ENCODE data around the gene GABRQ.
"Not testable (repeated sequence)": the region's sequence is repeated elsewhere in the genome, so short reads cannot be mapped to it uniquely, and the experiment has no call there.

The GABRQ gene

GRCh38 chrX:152658302-152658701 lies 20.6 kb downstream of the GABRQ start:
- DNase-seq (ENCODE audit: low spot score), result no peak

- no peak for DNase-seq (ENCODE audit: low spot score)
Measured at GRCh38 chrX:152663086-152663485, 25.4 kb downstream of the GABRQ start.

GRCh38 chrX:152674135-152674534 lies 36.4 kb downstream of the GABRQ start:
- DNase-seq (ENCODE audit: low spot score), result no peak

- not testable (repeated sequence) for DNase-seq (ENCODE audit: low spot score)
Measured at GRCh38 chrX:152674652-152675051, 37.0 kb downstream of the GABRQ start.

- not testable (repeated sequence) for DNase-seq (ENCODE audit: low spot score)
Measured at GRCh38 chrX:152681012-152681411, 43.3 kb downstream of the GABRQ start.

GRCh38 chrX:152697952-152698931 lies 60.5 kb downstream of the GABRQ start, which contains the start of gene MAGEA3:
TSS of gene MAGEA3 (plus strand) at chrX:152698794. CDS start at chrX:152700833, 2,039 bp downstream.
- not testable (repeated sequence) for DNase-seq (ENCODE audit: low spot score)

GRCh38 chrX:152700390-152700789 lies 62.7 kb downstream of the GABRQ start:
- not testable (repeated sequence) for DNase-seq (ENCODE audit: low spot score)

GRCh38 chrX:152706500-152706899 lies 68.8 kb downstream of the GABRQ start:
- DNase-seq (ENCODE audit: low spot score), result not testable (repeated sequence)

All from CD4-positive, alpha-beta T cell treated with Interleukin-6 at 100 ng/mL for 8 hours (primary cell).